22Rv1 (cell line): ENCODE measurements around the gene KCTD21.

Source experiments
- ZFX ChIP-seq: fragments of 450-650 bp; IDR thresholded peaks from 2 replicates; pipeline ENCODE4 v1.6.1; 2017; ENCODE audit warnings: antibody characterized with exemption, borderline replicate concordance
- TF ChIP-seq, protein P1 (sequence below): fragments of 450-650 bp; IDR thresholded peaks from 2 replicates; pipeline ENCODE4 v1.5.1; 2017; ENCODE audit warnings: mild to moderate bottlenecking

DNA sequence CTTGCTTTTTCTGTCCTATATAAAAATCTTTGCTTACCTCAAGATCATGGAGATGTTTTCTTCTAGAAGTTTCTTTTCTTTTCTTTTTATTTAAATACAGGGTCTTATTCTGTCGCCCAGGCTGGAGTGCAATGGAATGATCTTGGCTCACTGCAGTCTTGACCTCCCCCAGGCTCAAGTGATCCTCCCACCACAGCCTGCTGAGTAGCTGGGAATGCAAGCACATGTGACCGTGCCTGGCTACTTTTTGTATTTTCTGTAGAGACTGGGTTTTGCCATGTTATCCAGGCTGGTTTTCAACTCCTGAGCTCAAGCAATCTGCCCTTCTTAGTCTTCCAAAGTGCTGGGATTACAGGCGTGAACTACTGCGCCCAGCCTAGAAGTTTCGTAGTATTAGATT, 45.6 kb upstream of the KCTD21 start:
- TF ChIP-seq, protein P1, sequence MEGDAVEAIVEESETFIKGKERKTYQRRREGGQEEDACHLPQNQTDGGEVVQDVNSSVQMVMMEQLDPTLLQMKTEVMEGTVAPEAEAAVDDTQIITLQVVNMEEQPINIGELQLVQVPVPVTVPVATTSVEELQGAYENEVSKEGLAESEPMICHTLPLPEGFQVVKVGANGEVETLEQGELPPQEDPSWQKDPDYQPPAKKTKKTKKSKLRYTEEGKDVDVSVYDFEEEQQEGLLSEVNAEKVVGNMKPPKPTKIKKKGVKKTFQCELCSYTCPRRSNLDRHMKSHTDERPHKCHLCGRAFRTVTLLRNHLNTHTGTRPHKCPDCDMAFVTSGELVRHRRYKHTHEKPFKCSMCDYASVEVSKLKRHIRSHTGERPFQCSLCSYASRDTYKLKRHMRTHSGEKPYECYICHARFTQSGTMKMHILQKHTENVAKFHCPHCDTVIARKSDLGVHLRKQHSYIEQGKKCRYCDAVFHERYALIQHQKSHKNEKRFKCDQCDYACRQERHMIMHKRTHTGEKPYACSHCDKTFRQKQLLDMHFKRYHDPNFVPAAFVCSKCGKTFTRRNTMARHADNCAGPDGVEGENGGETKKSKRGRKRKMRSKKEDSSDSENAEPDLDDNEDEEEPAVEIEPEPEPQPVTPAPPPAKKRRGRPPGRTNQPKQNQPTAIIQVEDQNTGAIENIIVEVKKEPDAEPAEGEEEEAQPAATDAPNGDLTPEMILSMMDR, result no peak
- TF ChIP-seq ZFX, result no peak
